Muscle of leg (tissue), 11 donors: Measurements from ENCODE around the gene ORMDL3. TPM values are rescaled to one million over a fixed set of nuclear protein-coding genes. Genes with fewer than 3 reads are reported as not detected.
"Not testable (repeated sequence)": the region's sequence is repeated elsewhere in the genome, so short reads cannot be mapped to it uniquely, and the experiment has no call there.

ENCODE experiments used
- DNase-seq: peaks from one replicate; pipeline ENCODE4 v3.0.0; 2013
- H3K27ac ChIP-seq: one replicate; pipeline ENCODE4 v1.5.1; 2013; ENCODE audit warnings: mild to moderate bottlenecking, low read length, control low read depth
- H3K27me3 ChIP-seq: one replicate; pipeline ENCODE4 v1.6.1; 2013; ENCODE audit warnings: low read length; ENCODE audit not compliant: control insufficient read depth, insufficient read depth
- H3K36me3 ChIP-seq: one replicate; pipeline ENCODE4 v1.6.1; 2013; ENCODE audit warnings: low read length; ENCODE audit not compliant: control insufficient read depth, insufficient read depth
- H3K4me1 ChIP-seq: one replicate; pipeline ENCODE4 v1.6.1; 2013; ENCODE audit warnings: low read length; ENCODE audit not compliant: control insufficient read depth, insufficient read depth
- H3K4me3 ChIP-seq: one replicate; pipeline ENCODE4 v1.5.1; 2013; ENCODE audit warnings: low read length, control low read depth
- H3K9me3 ChIP-seq: replicated peaks from 2 replicates; pipeline ENCODE4 v1.6.1; 2013; ENCODE audit warnings: low read depth, low read length; ENCODE audit not compliant: control insufficient read depth
- WGBS: methylation state at CpG from one replicate; pipeline ENCODE4 v1.1.5; 2013; ENCODE audit warnings: missing lambda C conversion rate; ENCODE audit not compliant: insufficient coverage; 5-methylcytosine and 5-hydroxymethylcytosine counted together
- polyA plus RNA-seq, 8 donors: library from polyadenylated mRNA; unstranded; fragments of 120-200 nt; gene quantifications; one replicate each; pipeline versions ENCODE4 v1.2.1 to v1.2.3, GENCODE V29; 2013; ENCODE audit warnings: inconsistent platforms in 1 of 8, low replicate concordance in 1 of 8; ENCODE audit not compliant: insufficient read length in 8 of 8, insufficient read depth in 1 of 8
- total RNA-seq: library from RNA; stranded (reverse); fragments of 120-200 nt; gene quantifications from one replicate; pipeline ENCODE4 v1.2.4, GENCODE V29; 2013

Gene ORMDL3
- total and polyA plus RNA-seq, 9 donors: 32.7 to 55.6 (median 37.9) TPM

GRCh38 chr17:39889200-39889599 lies 38.2 kb downstream of the ORMDL3 start:
- no CpG with 5 or more reads among the region's 2 CpGs for WGBS
- H3K4me1 ChIP-seq: no peaks in the 10 kb centered on the region
- no peak for DNase-seq

GRCh38 chr17:39887078-39887477 lies 40.3 kb downstream of the ORMDL3 start:
- Histone ChIP-seq H3K4me1 (no peaks in the 10 kb centered on the region), H3K9me3 (peaks cover 3% of the 10 kb centered on the region), H3K4me3 (no peak overlapping the region), H3K27ac (no peak overlapping the region), H3K27me3 (no peaks in the 10 kb centered on the region), H3K36me3 (no peaks in the 10 kb centered on the region)
- DNase-seq: no peak

More at GRCh38 chr17:39889200-39889599, 38.2 kb downstream of the ORMDL3 start:
- no peak overlapping the region for H3K4me3 ChIP-seq
- peaks cover 3% of the 10 kb centered on the region for H3K9me3 ChIP-seq
- no peak overlapping the region for H3K27ac ChIP-seq
- H3K27me3 ChIP-seq: no peaks in the 10 kb centered on the region
- no peaks in the 10 kb centered on the region for H3K36me3 ChIP-seq

- WGBS: 74% methylated on average over 2 of the region's 5 CpGs
- H3K9me3 ChIP-seq, H3K27ac ChIP-seq, H3K36me3 ChIP-seq, H3K4me3 ChIP-seq, DNase-seq, H3K4me1 ChIP-seq, H3K27me3 ChIP-seq: not testable (repeated sequence)
These were observed 41.3 kb downstream of the ORMDL3 start for GRCh38 chr17:39886102-39886501.

- peaks cover 32% of the 10 kb centered on the region for H3K27me3 ChIP-seq
- H3K36me3 ChIP-seq: no peaks in the 10 kb centered on the region
- DNase-seq: no peak
- H3K9me3 ChIP-seq: peaks cover 1% of the 10 kb centered on the region
- no peaks in the 10 kb centered on the region for H3K4me1 ChIP-seq
- WGBS: no CpG with 5 or more reads among the region's 2 CpGs
- H3K27ac ChIP-seq: no peak overlapping the region
- no peak overlapping the region for H3K4me3 ChIP-seq
These were observed 54.6 kb downstream of the ORMDL3 start for GRCh38 chr17:39872751-39873150.

- WGBS: no CpG with 5 or more reads among the region's 2 CpGs
- no peaks in the 10 kb centered on the region for H3K36me3 ChIP-seq
- H3K27me3 ChIP-seq: peaks cover 37% of the 10 kb centered on the region
- no peak for DNase-seq
- H3K4me1 ChIP-seq: no peaks in the 10 kb centered on the region
- no peak overlapping the region for H3K4me3 ChIP-seq
- no peak overlapping the region for H3K27ac ChIP-seq
- peaks cover 5% of the 10 kb centered on the region for H3K9me3 ChIP-seq
These were observed 55.6 kb downstream of the ORMDL3 start for GRCh38 chr17:39871801-39872200.

Other genes starting within 250 kb of the ORMDL3 start
- 16.0 TPM for gene PGAP3, start 239.5 kb downstream of the ORMDL3 start, total RNA-seq
- gene PGAP3, start 239.5 kb downstream of the ORMDL3 start, polyA plus RNA-seq: 10 to 100 TPM; 16.6 to 21.0 (median 18.1) TPM
- 80.4 TPM for gene ERBB2, start 227.5 kb downstream of the ORMDL3 start, total RNA-seq
- 100 to 1,000 TPM; 114 to 171 (median 124) TPM for gene ERBB2, start 227.5 kb downstream of the ORMDL3 start, polyA plus RNA-seq
- gene MIEN1, start 197.1 kb downstream of the ORMDL3 start, total RNA-seq: 17.9 TPM
- 10 to 100 TPM; 17.5 to 23.5 (median 20.9) TPM for gene MIEN1, start 197.1 kb downstream of the ORMDL3 start, polyA plus RNA-seq
- 0.40 TPM for gene GRB7, start 189.7 kb downstream of the ORMDL3 start, total RNA-seq
- 1 to 10 TPM in 2 of 8 donors, under 1 TPM in 6; 0.15 to 3.0 (median 0.61) TPM for gene GRB7, start 189.7 kb downstream of the ORMDL3 start, polyA plus RNA-seq
- gene IKZF3, start 63.3 kb downstream of the ORMDL3 start, total RNA-seq: 0.18 TPM
- gene IKZF3, start 63.3 kb downstream of the ORMDL3 start, polyA plus RNA-seq: under 1 TPM; 0.09 to 0.38 (median 0.15) TPM
- not detected for gene ZPBP2, start 59.4 kb downstream of the ORMDL3 start, total RNA-seq
- under 1 TPM in 1 of 8 donors, not detected in 7; 0.09 TPM for gene ZPBP2, start 59.4 kb downstream of the ORMDL3 start, polyA plus RNA-seq
- gene GSDMB, start 9.0 kb downstream of the ORMDL3 start, total RNA-seq: 5.2 TPM
- gene GSDMB, start 9.0 kb downstream of the ORMDL3 start, polyA plus RNA-seq: 10 to 100 TPM in 3 of 8 donors, 1 to 10 TPM in 5; 3.9 to 13.7 (median 8.6) TPM
- not detected for gene LRRC3C, start 131 bp upstream of the ORMDL3 start, total RNA-seq
- under 1 TPM in 1 of 8 donors, not detected in 7; 0.18 TPM for gene LRRC3C, start 131 bp upstream of the ORMDL3 start, polyA plus RNA-seq
- 0.22 TPM for gene GSDMA, start 35.4 kb upstream of the ORMDL3 start, total RNA-seq
- under 1 TPM in 7 of 8 donors, not detected in 1; 0.09 to 0.24 (median 0.16) TPM for gene GSDMA, start 35.4 kb upstream of the ORMDL3 start, polyA plus RNA-seq
- 67.6 TPM for gene PSMD3, start 53.2 kb upstream of the ORMDL3 start, total RNA-seq
- 100 to 1,000 TPM in 1 of 8 donors, 10 to 100 TPM in 7; 85.5 to 110 (median 95.0) TPM for gene PSMD3, start 53.2 kb upstream of the ORMDL3 start, polyA plus RNA-seq
- 0.13 TPM for gene CSF3, start 87.8 kb upstream of the ORMDL3 start, total RNA-seq
- under 1 TPM in 7 of 8 donors, not detected in 1; 0.09 to 0.54 (median 0.20) TPM for gene CSF3, start 87.8 kb upstream of the ORMDL3 start, polyA plus RNA-seq
- gene MED24, start 126.8 kb upstream of the ORMDL3 start, total RNA-seq: 29.3 TPM
- gene MED24, start 126.8 kb upstream of the ORMDL3 start, polyA plus RNA-seq: 10 to 100 TPM; 56.1 to 80.7 (median 67.1) TPM
- 57.3 TPM for gene THRA, start 135.4 kb upstream of the ORMDL3 start, total RNA-seq
- gene THRA, start 135.4 kb upstream of the ORMDL3 start, polyA plus RNA-seq: 10 to 100 TPM; 58.3 to 75.2 (median 66.2) TPM
- gene NR1D1, start 173.0 kb upstream of the ORMDL3 start, total RNA-seq: 1.7 TPM
- gene NR1D1, start 173.0 kb upstream of the ORMDL3 start, polyA plus RNA-seq: 1 to 10 TPM; 2.0 to 5.6 (median 4.9) TPM
- 81.7 TPM for gene MSL1, start 194.4 kb upstream of the ORMDL3 start, total RNA-seq
- gene MSL1, start 194.4 kb upstream of the ORMDL3 start, polyA plus RNA-seq: 100 to 1,000 TPM in 6 of 8 donors, 10 to 100 TPM in 2; 94.0 to 124 (median 105) TPM
- gene CASC3, start 212.9 kb upstream of the ORMDL3 start, total RNA-seq: 35.0 TPM
- 10 to 100 TPM; 53.5 to 69.7 (median 59.5) TPM for gene CASC3, start 212.9 kb upstream of the ORMDL3 start, polyA plus RNA-seq
- gene RAPGEFL1, start 249.9 kb upstream of the ORMDL3 start, total RNA-seq: 2.4 TPM
- 10 to 100 TPM in 1 of 8 donors, 1 to 10 TPM in 7; 5.2 to 10.3 (median 6.5) TPM for gene RAPGEFL1, start 249.9 kb upstream of the ORMDL3 start, polyA plus RNA-seq